H9 (cell line): Measurements from ENCODE around the gene RPS24. TPM values are rescaled to one million over a fixed set of nuclear protein-coding genes. Genes with fewer than 3 reads are reported as not detected.

ENCODE experiments used
- DNase-seq: peaks from one replicate; pipeline ENCODE4 v3.0.0-alpha.2; 2017
- H2AFZ ChIP-seq: one replicate; pipeline ENCODE4 v1.6.1; 2013; ENCODE audit warnings: mild to moderate bottlenecking, low read length, control low read depth, moderate library complexity
- H2AK5ac ChIP-seq: 2 replicates; pipeline ENCODE4 v1.6.1; 2013; ENCODE audit warnings: low read length, control low read depth, mixed read lengths; ENCODE audit not compliant: insufficient read length
- H2BK120ac ChIP-seq: one replicate; pipeline ENCODE4 v1.6.1; 2013; ENCODE audit warnings: low read depth, mild to moderate bottlenecking, low read length, control low read depth, inconsistent platforms; ENCODE audit not compliant: poor library complexity, severe bottlenecking
- H2BK12ac ChIP-seq: 2 replicates; pipeline ENCODE4 v1.6.1; 2013; ENCODE audit warnings: low read length, control low read depth, mixed read lengths, low read depth; ENCODE audit not compliant: insufficient read length
- H2BK15ac ChIP-seq: 2 replicates; pipeline ENCODE4 v1.6.1; 2013; ENCODE audit warnings: low read depth, low read length, control low read depth
- H2BK20ac ChIP-seq: one replicate; pipeline ENCODE4 v1.6.1; 2013; ENCODE audit warnings: low read depth, mild to moderate bottlenecking, low read length, control low read depth, inconsistent platforms; ENCODE audit not compliant: poor library complexity, severe bottlenecking
- H2BK5ac ChIP-seq: 2 replicates; pipeline ENCODE4 v1.6.1; 2013; ENCODE audit warnings: low read length, control low read depth, mixed read lengths; ENCODE audit not compliant: insufficient read length
- H3K14ac ChIP-seq: 2 replicates; pipeline ENCODE4 v1.6.1; 2013; ENCODE audit warnings: low read length, control low read depth; ENCODE audit not compliant: insufficient read depth
- H3K18ac ChIP-seq: 2 replicates; pipeline ENCODE4 v1.6.1; 2013; ENCODE audit warnings: low read depth, mild to moderate bottlenecking, mixed read lengths, low read length, control low read depth; ENCODE audit not compliant: insufficient read length
- H3K23ac ChIP-seq: 2 replicates; pipeline ENCODE4 v1.6.1; 2013; ENCODE audit warnings: low read length, control low read depth, mixed read lengths, low read depth; ENCODE audit not compliant: insufficient read length
- H3K23me2 ChIP-seq: 2 replicates; pipeline ENCODE4 v1.6.1; 2013; ENCODE audit warnings: low read depth, mild to moderate bottlenecking, mixed read lengths, low read length, control low read depth; ENCODE audit not compliant: insufficient read length, poor library complexity, severe bottlenecking
- H3K27ac ChIP-seq: 2 replicates; pipeline ENCODE4 v1.5.1; 2013; ENCODE audit warnings: low read length, control low read depth, mixed read lengths, low read depth; ENCODE audit not compliant: insufficient read length
- H3K27me3 ChIP-seq: 2 replicates; pipeline ENCODE4 v1.6.1; 2013; ENCODE audit warnings: low read length, control low read depth, inconsistent platforms; ENCODE audit not compliant: insufficient read depth
- H3K4ac ChIP-seq: 2 replicates; pipeline ENCODE4 v1.6.1; 2013; ENCODE audit warnings: low read depth, mild to moderate bottlenecking, control low read depth, inconsistent platforms, low read length, moderate library complexity
- H3K4me1 ChIP-seq: 2 replicates; pipeline ENCODE4 v1.6.1; 2013; ENCODE audit warnings: low read length, control low read depth, inconsistent platforms; ENCODE audit not compliant: insufficient read depth
- H3K4me2 ChIP-seq: 2 replicates; pipeline ENCODE4 v1.6.1; 2013; ENCODE audit warnings: low read length, control low read depth, mixed read lengths; ENCODE audit not compliant: insufficient read length, insufficient read depth
- H3K56ac ChIP-seq: 2 replicates; pipeline ENCODE4 v1.6.1; 2013; ENCODE audit warnings: low read depth, mild to moderate bottlenecking, mixed read lengths, low read length, control low read depth; ENCODE audit not compliant: insufficient read length
- H3K79me1 ChIP-seq: 2 replicates; pipeline ENCODE4 v1.6.1; 2013; ENCODE audit warnings: low read depth, mild to moderate bottlenecking, moderate library complexity, low read length, control low read depth, inconsistent platforms; ENCODE audit not compliant: insufficient read depth, poor library complexity, severe bottlenecking
- H3K79me2 ChIP-seq: 2 replicates; pipeline ENCODE4 v1.6.1; 2013; ENCODE audit warnings: low read length, control low read depth, inconsistent platforms; ENCODE audit not compliant: insufficient read depth
- H3K9ac ChIP-seq: 2 replicates; pipeline ENCODE4 v1.6.1; 2013; ENCODE audit warnings: low read length, control low read depth, mixed read lengths; ENCODE audit not compliant: insufficient read length; ENCODE audit errors: extremely low read depth
- H3K9me3 ChIP-seq: one replicate; pipeline ENCODE4 v1.6.1; 2013; ENCODE audit warnings: low read depth, low read length, inconsistent platforms; ENCODE audit not compliant: control insufficient read depth
- H3T11ph ChIP-seq: one replicate; pipeline ENCODE4 v1.6.1; 2013; ENCODE audit warnings: mild to moderate bottlenecking, low read length, control low read depth, inconsistent platforms
- H4K20me1 ChIP-seq: one replicate; pipeline ENCODE4 v1.6.1; 2013; ENCODE audit not compliant: control insufficient read depth, insufficient read length, insufficient read depth
- H4K5ac ChIP-seq: 2 replicates; pipeline ENCODE4 v1.6.1; 2013; ENCODE audit warnings: low read depth, mild to moderate bottlenecking, mixed read lengths, low read length, control low read depth; ENCODE audit not compliant: insufficient read length
- H4K8ac ChIP-seq: replicated peaks from 2 replicates; pipeline ENCODE4 v1.6.1; 2013; ENCODE audit warnings: low read length, control low read depth, mixed read lengths, low read depth; ENCODE audit not compliant: insufficient read length
- H4K91ac ChIP-seq: 2 replicates; pipeline ENCODE4 v1.6.1; 2013; ENCODE audit warnings: low read depth, mild to moderate bottlenecking, moderate library complexity, mixed read lengths, low read length, control low read depth; ENCODE audit not compliant: insufficient read length
- H3K27ac Mint-ChIP-seq, 3 experiments: 2 replicates in 2 of 3; 3 replicates in 1 of 3; pipeline ENCODE4 v1.8.0; 2020 to 2021; ENCODE audit warnings: mixed read lengths in 3 of 3, mild to moderate bottlenecking in 1 of 3, moderate library complexity in 1 of 3
- H3K27me3 Mint-ChIP-seq: 2 replicates; pipeline ENCODE4 v1.8.0; 2021; ENCODE audit warnings: low read depth, mild to moderate bottlenecking, moderate library complexity, mixed read lengths
- H3K36me3 Mint-ChIP-seq, 3 experiments: 2 replicates in 2 of 3; 3 replicates in 1 of 3; pipeline ENCODE4 v1.8.0; 2020 to 2021; ENCODE audit warnings: low read depth in 3 of 3, mixed read lengths in 3 of 3; ENCODE audit not compliant: insufficient read depth in 1 of 3
- H3K4me1 Mint-ChIP-seq, 2 experiments: 2 replicates each; pipeline ENCODE4 v1.8.0; 2020; ENCODE audit warnings: mixed read lengths in 2 of 2
- H3K4me3 Mint-ChIP-seq, 2 experiments: 2 replicates in 1 of 2; 3 replicates in 1 of 2; pipeline ENCODE4 v1.8.0; 2020 to 2021; ENCODE audit warnings: mild to moderate bottlenecking in 2 of 2, mixed read lengths in 2 of 2, moderate library complexity in 1 of 2
- H3K9me3 Mint-ChIP-seq, 2 experiments: 2 replicates in 1 of 2; 3 replicates in 1 of 2; pipeline ENCODE4 v1.8.0; 2020; ENCODE audit warnings: mild to moderate bottlenecking in 2 of 2, mixed read lengths in 2 of 2, moderate library complexity in 1 of 2
- CTCF ChIP-seq: fragments of 200-600 bp; sonication (generic); conservative IDR thresholded peaks from 3 replicates; pipeline ENCODE4 v1.8.0; 2021; ENCODE audit warnings: antibody characterized with exemption, mild to moderate bottlenecking
- WGBS: extraction: QIAGEN DNeasy Blood & Tissue Kit; methylation state at CpG from one replicate; pipeline ENCODE4 v1.1.7; 2013; ENCODE audit warnings: missing lambda C conversion rate, low lambda C conversion rate, mixed read lengths; ENCODE audit not compliant: insufficient read length; ENCODE audit errors: extremely low coverage; 5-methylcytosine and 5-hydroxymethylcytosine counted together
- total RNA-seq: library from RNA; stranded (reverse); gene quantifications from 2 replicates; pipeline ENCODE4 v1.2.1, GENCODE V29; 2021

The RPS24 gene
- total RNA-seq, 1 experiment from 2014 or later: 1,966 TPM

GRCh38 chr10:78035025-78035424, 1.4 kb downstream of the RPS24 start:
- H3K4me3 Mint-ChIP-seq: peak overlapping the region; percentile 97 to 99
- no CpG with 5 or more reads among the region's 5 CpGs for WGBS
- H3K4me2 ChIP-seq: peak overlapping the region; percentile 96
- no peak overlapping the region for H2AFZ ChIP-seq
- H2BK12ac ChIP-seq: no peak overlapping the region
- no peak overlapping the region for H2BK5ac ChIP-seq
- no peak overlapping the region for H3K23ac ChIP-seq
- no peaks in the 10 kb centered on the region for H3K9me3 ChIP-seq
- H3K27ac ChIP-seq: peak overlapping the region; percentile 33
- TF ChIP-seq CTCF: no peak
- no peaks in the 10 kb centered on the region for H3K27me3 ChIP-seq
- H4K5ac ChIP-seq: no peak overlapping the region
- H3K79me2 ChIP-seq: peaks cover 26% of the 10 kb centered on the region
- H3K4me1 ChIP-seq: peaks cover 2% of the 10 kb centered on the region; the same call in 1 of the 2 replicates
- H3K27me3 Mint-ChIP-seq: no peaks in the 10 kb centered on the region
- no peak overlapping the region for H3K18ac ChIP-seq
- H3K9ac ChIP-seq: peak overlapping the region; percentile 88
- DNase-seq: no peak
- no peaks in the 10 kb centered on the region; a peak in 1 of 5 replicates for H3K9me3 Mint-ChIP-seq
- no peak overlapping the region for H3K14ac ChIP-seq
- H4K20me1 ChIP-seq: peaks cover 5% of the 10 kb centered on the region
- no peak overlapping the region for H4K8ac ChIP-seq
- H3K4ac ChIP-seq: no peak overlapping the region
- peaks cover 5% of the 10 kb centered on the region for H3K23me2 ChIP-seq
- H3K56ac ChIP-seq: no peak overlapping the region
- peaks cover 3% of the 10 kb centered on the region for H3K79me1 ChIP-seq
- H3T11ph ChIP-seq: no peak overlapping the region
- no peak overlapping the region for H2BK15ac ChIP-seq
- peaks cover 46 to 59% (median 57%) of the 10 kb centered on the region in 3 experiments for H3K36me3 Mint-ChIP-seq
- peak overlapping the region in 1 of 3 experiments; percentile 96; a peak in 3 of 7 replicates for H3K27ac Mint-ChIP-seq
- no peak overlapping the region for H4K91ac ChIP-seq
- H3K4me1 Mint-ChIP-seq: peaks cover 46 to 50% of the 10 kb centered on the region in 2 experiments
- H2BK20ac ChIP-seq: no peak overlapping the region
- no peak overlapping the region for H2AK5ac ChIP-seq
- no peak overlapping the region for H2BK120ac ChIP-seq
